ENCODE results near the gene HLA-DOB. TPM values are rescaled to one million over a fixed set of nuclear protein-coding genes. Genes with fewer than 3 reads are reported as not detected.

HLA-DOB gene
- total and polyA plus RNA-seq, 2 donors (not counting 3 experiments of a cell fraction or from before 2014, with no cell fraction given), result 0.46 to 0.54 TPM

DNA sequence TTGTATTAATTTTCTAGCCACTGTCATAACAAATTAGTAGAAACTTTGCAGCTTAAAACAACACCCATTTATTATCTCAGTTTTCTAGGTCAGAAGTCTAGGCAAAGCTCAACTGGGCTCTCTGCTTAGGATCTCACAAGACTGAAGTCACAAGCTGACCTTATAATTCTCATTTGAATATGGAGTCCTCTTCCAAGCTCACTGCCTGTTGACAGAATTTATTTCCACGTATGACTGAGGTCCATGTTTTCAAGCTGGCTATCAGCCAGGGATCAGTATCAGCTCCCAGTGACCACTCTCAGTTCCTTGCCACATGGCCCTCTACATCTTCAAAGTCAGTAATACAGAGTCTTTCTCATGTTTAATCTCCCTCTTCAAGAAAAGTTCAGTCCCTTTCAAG lies 41.7 kb downstream of the HLA-DOB start:
- Histone ChIP-seq H3K4me3 (replicated peaks in 1 of 3; ENCODE audit: insufficient read depth in 1 of 3, low read depth in 1 of 3, low read length in 3 of 3) (no peak overlapping the region), H4K20me1 (replicated peaks; ENCODE audit: control insufficient read depth, extremely low read depth, insufficient read depth, low read length) (no peaks in the 10 kb centered on the region), H3K4me2 (ENCODE audit: insufficient read depth, low read length) (no peak overlapping the region), H3K9me1 (replicated peaks; ENCODE audit: control insufficient read depth, extremely low read depth, insufficient read depth, low read length) (no peaks in the 10 kb centered on the region), H3K4me1 (ENCODE audit: control insufficient read depth, extremely low read depth, insufficient read depth, low read length) (no peaks in the 10 kb centered on the region), H3K36me3 (ENCODE audit: control insufficient read depth in 2 of 2, extremely low read depth in 1 of 2, insufficient read depth in 2 of 2, low read length in 2 of 2) (no peaks in the 10 kb centered on the region), H3K27ac (ENCODE audit: insufficient read depth, low read depth, low read length) (no peak overlapping the region), H3K9me3 (replicated peaks; ENCODE audit: control insufficient read depth, insufficient read depth, low read length) (no peaks in the 10 kb centered on the region), H3K79me2 (ENCODE audit: control insufficient read depth, insufficient read depth, low read length) (no peaks in the 10 kb centered on the region), H3K9ac (replicated peaks; ENCODE audit: extremely low read depth, insufficient read depth, low read length) (no peak overlapping the region), H3K27me3 (ENCODE audit: control insufficient read depth in 2 of 2, insufficient read depth in 2 of 2, low read length in 2 of 2) (peaks cover 22 to 25% of the 10 kb centered on the region in 2 experiments), H2AFZ (ENCODE audit: low read depth, low read length) (no peak overlapping the region)
- no peak for TF ChIP-seq EZH2 (IDR thresholded peaks at IDR 0.05; ENCODE audit: borderline replicate concordance, low read depth, low read length, severe bottlenecking)
- no peak for TF ChIP-seq JUN (IDR thresholded peaks at IDR 0.05; ENCODE audit: borderline replicate concordance, insufficient read depth, insufficient read length, low read depth)
- TF ChIP-seq POLR2A (IDR thresholded peaks at IDR 0.05; ENCODE audit: low read depth, low read length), result no peak
- TF ChIP-seq POLR2AphosphoS5 (IDR thresholded peaks at IDR 0.05; ENCODE audit: insufficient read depth, low read depth, low read length), result no peak
- ChIA-PET POLR2A (no interaction called here), CTCF (interaction anchor here (1.0 to 1.3 kb wide), 2 partner anchors 11 to 63 kb away, joined by 3 to 6 read pairs; partner anchors contain the start of gene TAP2)
- dilution Hi-C loops (cut with MboI; ENCODE audit: extremely low pct_ligation_motif_present, low sequenced_read_pairs), result no loop called here
- FAIRE-seq (no peak), DNase-seq (ENCODE audit: low read depth, low spot score) (no peak)
- intact Hi-C loops (cut with micrococcal nuclease), result no loop called here
- no TSS peak for BruUV-seq (replicated peaks)

DNA sequence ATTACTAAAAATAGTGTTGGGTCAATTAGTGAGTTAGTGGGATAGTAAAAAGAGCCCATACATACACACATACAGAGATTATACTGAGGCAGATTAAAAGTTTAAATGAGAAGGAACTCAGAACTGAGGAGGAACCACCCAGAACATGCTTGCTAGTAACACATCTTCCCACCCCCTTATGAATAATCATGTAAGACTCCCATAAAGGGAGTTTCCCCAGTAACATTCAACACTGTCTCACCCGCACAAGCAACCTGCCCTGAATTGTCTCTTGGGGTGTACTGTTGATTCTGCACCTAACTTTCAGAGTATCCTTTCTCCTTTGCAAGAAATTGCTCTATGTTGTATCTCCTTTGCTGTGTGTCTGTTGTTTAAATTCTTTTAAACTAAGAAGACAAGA lies 42.4 kb downstream of the HLA-DOB start:
- Histone ChIP-seq H3K27me3 (ENCODE audit: control insufficient read depth in 2 of 2, insufficient read depth in 2 of 2, low read length in 2 of 2) (peaks cover 21 to 28% of the 10 kb centered on the region in 2 experiments), H4K20me1 (replicated peaks; ENCODE audit: control insufficient read depth, extremely low read depth, insufficient read depth, low read length) (no peaks in the 10 kb centered on the region), H3K9ac (replicated peaks; ENCODE audit: extremely low read depth, insufficient read depth, low read length) (no peak overlapping the region), H3K4me1 (ENCODE audit: control insufficient read depth, extremely low read depth, insufficient read depth, low read length) (no peaks in the 10 kb centered on the region), H3K79me2 (ENCODE audit: control insufficient read depth, insufficient read depth, low read length) (no peaks in the 10 kb centered on the region), H3K4me2 (ENCODE audit: insufficient read depth, low read length) (no peak overlapping the region), H3K36me3 (ENCODE audit: control insufficient read depth in 2 of 2, extremely low read depth in 1 of 2, insufficient read depth in 2 of 2, low read length in 2 of 2) (no peaks in the 10 kb centered on the region), H3K4me3 (replicated peaks in 1 of 3; ENCODE audit: insufficient read depth in 1 of 3, low read depth in 1 of 3, low read length in 3 of 3) (no peak overlapping the region), H3K27ac (ENCODE audit: insufficient read depth, low read depth, low read length) (no peak overlapping the region), H3K9me3 (replicated peaks; ENCODE audit: control insufficient read depth, insufficient read depth, low read length) (no peaks in the 10 kb centered on the region), H3K9me1 (replicated peaks; ENCODE audit: control insufficient read depth, extremely low read depth, insufficient read depth, low read length) (no peaks in the 10 kb centered on the region), H2AFZ (ENCODE audit: low read depth, low read length) (no peak overlapping the region)
- intact Hi-C loops (cut with micrococcal nuclease), result no loop called here
- no TSS peak for BruUV-seq (replicated peaks)
- DNase-seq (ENCODE audit: low read depth, low spot score), result no peak
- FAIRE-seq, result no peak
- CTCF ChIA-PET, result no interaction called here
- dilution Hi-C loops (cut with MboI; ENCODE audit: extremely low pct_ligation_motif_present, low sequenced_read_pairs), result no loop called here
- POLR2A ChIA-PET, result no interaction called here
- TF ChIP-seq MAX (IDR thresholded peaks at IDR 0.05; ENCODE audit: insufficient read depth, insufficient read length) (no peak), GATA2 (IDR thresholded peaks at IDR 0.05; ENCODE audit: insufficient read depth, insufficient read length, low read depth, low read length) (no peak), POLR2AphosphoS5 (IDR thresholded peaks at IDR 0.05; ENCODE audit: insufficient read depth, low read depth, low read length) (no peak), FOS (IDR thresholded peaks at IDR 0.05; ENCODE audit: borderline replicate concordance, insufficient read depth, low read length) (no peak), MYC (IDR thresholded peaks at IDR 0.05; ENCODE audit: low read depth, low read length) (no peak), CTCF (IDR thresholded peaks at IDR 0.05; ENCODE audit: extremely low read depth in 1 of 2, insufficient read depth in 1 of 2, low read depth in 1 of 2, low read length in 2 of 2) (no peak), POLR2A (IDR thresholded peaks at IDR 0.05; ENCODE audit: low read depth, low read length) (no peak), JUN (IDR thresholded peaks at IDR 0.05; ENCODE audit: borderline replicate concordance, insufficient read depth, insufficient read length, low read depth) (no peak), EZH2 (IDR thresholded peaks at IDR 0.05; ENCODE audit: borderline replicate concordance, low read depth, low read length, severe bottlenecking) (no peak)
